Vagina (tissue), 2 donors: ENCODE measurements around the gene ARMH1.

Source experiments
- POLR2A ChIP-seq, 2 donors: fragments of 450-650 bp; IDR thresholded peaks; one replicate each; pipeline ENCODE4 v1.6.1; 2017; ENCODE audit warnings: antibody characterized with exemption in 2 of 2, mild to moderate bottlenecking in 2 of 2, moderate library complexity in 2 of 2
- TF ChIP-seq, protein P1 (sequence below), 3 experiments: fragments of 450-650 bp in 2 of 3; fragments of 200-600 bp in 1 of 3; sonication (generic) in 1 of 3; IDR thresholded peaks; one replicate each; pipeline ENCODE4 v1.5.1; 2017 to 2019; ENCODE audit warnings: antibody characterized with exemption in 3 of 3, mild to moderate bottlenecking in 2 of 3, moderate library complexity in 2 of 3

DNA sequence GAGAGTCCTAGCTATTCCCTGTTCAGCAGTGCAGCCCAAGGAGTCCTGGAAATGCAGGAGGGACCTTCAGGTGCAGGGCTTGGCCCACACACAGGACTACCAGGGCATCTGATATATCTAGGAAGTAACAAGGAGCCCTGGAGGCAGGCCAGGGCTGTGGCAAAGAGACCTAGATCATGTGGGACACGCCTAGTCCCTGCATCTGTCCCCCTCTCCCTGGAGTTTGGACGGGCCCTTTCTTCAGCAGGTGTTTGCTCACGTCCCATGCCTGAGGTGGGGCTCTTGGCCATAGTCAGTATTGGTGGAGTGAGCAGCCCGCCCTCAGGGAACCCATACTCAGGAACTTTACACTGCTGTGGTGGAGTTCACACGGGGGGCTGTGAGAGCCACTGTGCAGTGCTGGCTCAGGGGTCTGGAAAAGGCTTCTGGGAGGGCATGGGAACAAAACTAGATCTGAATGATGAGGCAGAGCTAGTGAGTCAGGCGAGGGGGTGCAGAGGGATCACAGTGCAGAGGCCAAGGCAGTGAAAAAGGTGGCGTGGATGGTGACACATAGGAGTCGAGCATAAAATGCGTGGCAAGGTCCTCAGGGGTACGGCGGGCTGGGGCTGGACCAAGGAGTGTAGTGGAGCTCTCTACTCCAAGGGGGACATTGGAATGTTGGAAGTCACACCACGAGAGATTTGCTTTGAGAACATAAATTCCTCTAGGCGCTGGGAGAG lies 25.8 kb upstream of the ARMH1 start:
- TF ChIP-seq, protein P1, sequence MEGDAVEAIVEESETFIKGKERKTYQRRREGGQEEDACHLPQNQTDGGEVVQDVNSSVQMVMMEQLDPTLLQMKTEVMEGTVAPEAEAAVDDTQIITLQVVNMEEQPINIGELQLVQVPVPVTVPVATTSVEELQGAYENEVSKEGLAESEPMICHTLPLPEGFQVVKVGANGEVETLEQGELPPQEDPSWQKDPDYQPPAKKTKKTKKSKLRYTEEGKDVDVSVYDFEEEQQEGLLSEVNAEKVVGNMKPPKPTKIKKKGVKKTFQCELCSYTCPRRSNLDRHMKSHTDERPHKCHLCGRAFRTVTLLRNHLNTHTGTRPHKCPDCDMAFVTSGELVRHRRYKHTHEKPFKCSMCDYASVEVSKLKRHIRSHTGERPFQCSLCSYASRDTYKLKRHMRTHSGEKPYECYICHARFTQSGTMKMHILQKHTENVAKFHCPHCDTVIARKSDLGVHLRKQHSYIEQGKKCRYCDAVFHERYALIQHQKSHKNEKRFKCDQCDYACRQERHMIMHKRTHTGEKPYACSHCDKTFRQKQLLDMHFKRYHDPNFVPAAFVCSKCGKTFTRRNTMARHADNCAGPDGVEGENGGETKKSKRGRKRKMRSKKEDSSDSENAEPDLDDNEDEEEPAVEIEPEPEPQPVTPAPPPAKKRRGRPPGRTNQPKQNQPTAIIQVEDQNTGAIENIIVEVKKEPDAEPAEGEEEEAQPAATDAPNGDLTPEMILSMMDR (IDR thresholded peaks at IDR 0.05), result no peak
- TF ChIP-seq POLR2A (IDR thresholded peaks at IDR 0.05), result no peak
